Epidermal melanocyte (primary cell): ENCODE results near the gene CDK7.
"Not testable (repeated sequence)": the region's sequence is repeated elsewhere in the genome, so short reads cannot be mapped to it uniquely, and the experiment has no call there.

Source experiments
- DNase-seq: peaks from one replicate; pipeline ENCODE4 v3.0.0; 2011; ENCODE audit warnings: low spot score; ENCODE audit not compliant: insufficient read length

Gene CDK7

GRCh38 chr5:69234457-69235268, at the start of gene CDK7:
CDK7 (plus strand) TSS chr5:69234886; CDS start chr5:69234976, 90 bp downstream.
- peak; percentile 88 for DNase-seq

- no peak for DNase-seq
Measured at GRCh38 chr5:69187342-69187741, 47.3 kb upstream of the CDK7 start.

DNA sequence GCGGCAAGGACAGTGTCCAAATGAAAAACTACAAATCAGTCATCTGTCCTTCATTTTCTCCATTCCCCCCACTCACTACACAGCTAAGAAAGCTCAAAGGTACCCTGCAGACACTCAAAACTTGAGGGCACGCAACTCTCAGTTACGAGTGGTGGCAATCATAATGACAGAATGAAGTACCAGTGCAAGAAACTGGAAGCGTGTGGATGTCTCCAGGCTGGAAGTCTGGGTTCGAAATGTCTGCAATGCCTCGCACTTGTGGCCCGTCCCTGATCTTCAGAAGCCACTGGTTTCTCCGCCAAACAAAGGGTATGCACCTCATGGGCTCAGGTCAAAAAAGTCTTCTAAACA, 45.9 kb upstream of the CDK7 start:
- no peak for DNase-seq

GRCh38 chr5:69189162-69190086, 45.3 kb upstream of the CDK7 start, which contains the start of gene CENPH:
CENPH (plus strand) TSS chr5:69189583; CDS start chr5:69189635, 52 bp downstream.
- peak; percentile 90 for DNase-seq

GRCh38 chr5:69202497-69202896, 32.2 kb upstream of the CDK7 start:
- DNase-seq = no peak

GRCh38 chr5:69206528-69207190, 28.0 kb upstream of the CDK7 start:
- no peak for DNase-seq

DNA sequence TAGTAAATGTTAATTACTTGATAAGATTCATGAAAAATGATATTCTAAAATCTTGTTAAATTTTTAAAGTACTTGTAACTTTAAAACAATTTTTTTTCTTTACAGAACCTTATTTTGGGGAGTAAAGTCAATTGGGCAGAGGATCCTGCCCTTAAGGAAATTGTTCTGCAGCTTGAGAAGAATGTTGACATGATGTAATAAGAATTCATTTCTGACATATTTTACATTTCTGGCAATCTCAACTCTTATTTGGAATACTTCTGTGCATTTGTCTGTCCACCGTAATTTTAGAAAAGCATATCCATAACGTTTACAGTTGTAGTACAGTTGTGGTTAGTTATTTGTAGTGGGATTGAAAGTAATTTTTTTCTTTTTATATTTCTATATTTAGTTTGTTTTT, 25.1 kb upstream of the CDK7 start:
- DNase-seq = no peak

DNA sequence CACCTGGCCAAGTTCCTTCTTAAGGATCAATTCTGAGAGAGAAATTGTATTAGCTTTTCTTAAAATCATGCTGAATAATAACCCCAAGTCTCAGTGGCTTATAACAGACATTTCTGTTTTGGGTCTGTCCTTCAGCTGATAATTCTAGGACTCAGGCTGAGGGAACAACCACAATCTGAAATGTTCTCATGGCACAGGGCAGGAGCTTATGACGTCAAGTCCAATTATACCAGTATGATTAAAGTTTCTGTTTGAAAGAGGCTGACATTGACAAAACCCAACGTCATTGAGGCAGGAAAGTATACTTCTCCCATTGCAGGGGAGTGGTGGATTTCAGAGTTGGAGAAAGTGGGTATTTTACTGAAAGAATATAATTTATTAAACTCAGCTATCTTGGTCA, 23.5 kb upstream of the CDK7 start:
- DNase-seq = no peak

DNA sequence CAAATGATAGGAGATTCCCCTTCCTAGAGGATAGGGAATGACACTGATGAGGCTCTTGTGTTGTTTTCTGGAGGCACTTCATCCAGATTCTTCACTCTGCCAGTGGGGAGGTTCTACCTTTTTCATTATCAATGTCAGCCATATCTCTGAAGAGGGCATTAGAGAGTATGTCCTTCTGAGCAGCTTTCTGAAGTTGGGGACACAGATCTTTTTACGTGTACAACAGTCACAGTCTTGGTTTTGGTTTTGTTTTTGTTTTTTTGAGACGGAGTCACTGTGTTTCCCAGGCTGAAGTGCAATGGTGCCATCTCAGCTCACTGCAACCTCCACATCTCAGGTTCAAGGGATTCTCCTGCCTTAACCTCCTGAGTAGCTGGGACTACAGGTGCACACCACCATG, 22.7 kb upstream of the CDK7 start:
- DNase-seq = no peak

DNA sequence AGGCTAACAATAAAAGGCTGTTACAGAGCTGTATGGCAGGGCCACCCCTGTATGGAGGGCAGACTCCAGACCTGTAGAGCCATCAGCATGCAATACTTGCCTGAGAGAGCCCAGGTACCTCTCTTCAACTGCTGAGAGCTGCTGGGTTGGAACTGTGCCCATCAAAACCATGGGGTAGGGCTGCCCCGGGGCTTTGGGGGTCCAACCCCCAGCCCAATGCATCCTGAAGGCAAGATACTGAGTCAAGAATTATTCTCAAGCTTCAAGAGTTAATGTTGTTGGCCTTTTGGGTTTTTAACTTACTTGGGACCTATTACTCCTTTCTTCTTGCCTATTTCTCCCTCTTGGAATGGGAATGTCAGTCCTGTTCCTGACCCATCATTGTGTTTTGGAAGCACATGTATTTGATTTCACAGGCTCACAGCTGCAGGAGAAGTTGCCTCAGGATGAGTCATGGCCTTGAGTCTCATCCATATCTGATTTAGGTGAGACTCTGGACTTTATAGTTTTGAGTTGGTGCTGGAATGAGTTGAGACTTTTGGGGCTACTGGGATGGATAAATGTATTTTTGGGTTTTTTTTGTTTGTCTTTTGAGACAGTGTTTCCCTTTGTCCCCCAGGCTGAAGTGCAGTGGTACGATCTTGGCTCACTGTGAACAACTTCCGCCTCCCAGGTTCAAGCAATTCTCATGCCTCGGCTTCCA, 21.0 kb upstream of the CDK7 start:
- no peak for DNase-seq

DNA sequence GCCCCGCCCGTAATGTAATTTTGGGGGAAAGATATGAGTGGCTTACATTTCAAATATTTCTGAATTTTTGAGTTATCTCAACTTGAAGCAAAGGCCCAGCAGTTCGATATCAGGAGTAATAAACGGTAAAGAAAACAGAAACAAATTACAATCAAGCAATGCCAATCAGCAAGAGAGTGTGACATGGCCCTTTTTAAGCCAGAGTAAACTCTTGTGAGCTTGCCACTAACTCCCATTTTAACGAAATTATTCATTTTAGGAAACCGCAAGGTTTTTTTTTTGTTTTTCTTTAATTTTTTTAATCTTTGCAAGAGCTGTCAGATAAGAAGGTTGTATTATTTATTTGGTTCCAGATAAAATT, 17.6 kb upstream of the CDK7 start:
- no peak for DNase-seq

GRCh38 chr5:69217548-69218526, 16.8 kb upstream of the CDK7 start:
- peak; percentile 94 for DNase-seq

DNA sequence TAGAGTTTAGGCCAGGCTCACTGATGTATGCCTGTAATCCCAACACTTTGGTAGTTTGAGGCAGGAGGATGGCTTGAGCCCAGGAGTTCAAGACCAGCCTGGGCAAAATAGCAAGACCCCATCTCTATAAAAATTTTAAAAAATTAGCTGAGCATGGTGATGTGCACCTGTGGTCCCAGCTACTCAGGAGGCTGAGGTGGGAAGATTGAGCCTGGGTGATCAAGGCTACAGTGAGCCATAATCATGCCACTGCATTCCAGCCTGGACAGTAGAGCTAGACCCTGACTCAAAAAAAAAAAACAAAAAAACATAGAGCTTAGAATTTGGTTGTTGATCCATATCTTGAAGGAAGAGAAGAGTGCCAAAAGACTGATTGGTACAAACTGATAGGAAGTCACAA, 14.7 kb upstream of the CDK7 start:
- no peak for DNase-seq

DNA sequence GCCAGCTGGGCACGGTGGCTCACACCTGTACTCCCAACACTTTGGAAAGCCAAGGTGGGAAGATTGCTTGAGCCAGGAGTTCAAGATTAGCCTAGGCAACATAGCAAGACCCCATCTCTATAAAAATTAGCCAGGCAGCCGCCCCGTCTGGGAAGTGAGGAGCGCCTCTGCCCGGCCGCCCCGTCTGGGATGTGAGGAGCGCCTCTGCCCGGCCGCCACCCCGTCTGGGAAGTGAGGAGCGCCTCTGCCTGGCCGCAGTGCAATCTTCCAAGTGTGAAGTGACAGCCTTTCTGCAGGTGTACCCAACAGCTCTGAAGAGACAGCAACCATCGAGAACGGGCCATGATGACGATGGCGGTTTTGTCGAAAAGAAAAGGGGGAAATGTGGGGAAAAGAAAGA, 14.3 kb upstream of the CDK7 start:
- DNase-seq = not testable (repeated sequence)

DNA sequence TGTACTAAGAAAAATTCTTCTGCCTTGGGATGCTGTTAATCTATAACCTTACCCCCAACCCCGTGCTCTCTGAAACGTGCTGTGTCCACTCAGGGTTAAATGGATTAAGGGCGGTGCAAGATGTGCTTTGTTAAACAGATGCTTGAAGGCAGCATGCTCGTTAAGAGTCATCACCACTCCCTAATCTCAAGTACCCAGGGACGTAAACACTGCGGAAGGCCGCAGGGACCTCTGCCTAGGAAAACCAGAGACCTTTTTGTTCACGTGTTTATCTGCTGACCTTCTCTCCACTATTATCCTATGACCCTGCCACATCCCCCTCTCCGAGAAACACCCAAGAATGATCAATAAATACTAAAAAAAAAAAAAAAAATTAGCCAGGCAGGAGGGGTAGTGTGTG, 13.9 kb upstream of the CDK7 start:
- DNase-seq = not testable (repeated sequence)

- DNase-seq = no peak
Measured at GRCh38 chr5:69224520-69224919, 10.2 kb upstream of the CDK7 start.

DNA sequence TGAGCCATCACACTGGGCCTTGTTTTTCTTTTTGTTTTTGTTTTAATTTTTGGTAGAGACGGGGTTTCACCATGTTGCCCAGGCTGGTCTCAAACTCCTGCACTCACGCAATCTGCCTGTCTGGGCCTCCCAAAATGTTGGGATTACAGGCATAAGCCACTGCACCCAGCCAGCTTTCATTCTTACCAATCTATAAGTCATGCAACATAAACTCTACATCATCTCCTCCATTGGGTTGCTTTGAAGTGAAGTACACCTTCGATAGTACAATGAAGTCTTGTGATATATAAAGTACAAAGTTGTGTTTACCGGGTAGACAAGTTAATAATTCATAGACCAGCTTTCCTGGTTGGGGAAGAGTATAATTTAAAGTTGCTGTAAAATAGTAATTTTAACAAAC, 8.8 kb upstream of the CDK7 start:
- DNase-seq = no peak

DNA sequence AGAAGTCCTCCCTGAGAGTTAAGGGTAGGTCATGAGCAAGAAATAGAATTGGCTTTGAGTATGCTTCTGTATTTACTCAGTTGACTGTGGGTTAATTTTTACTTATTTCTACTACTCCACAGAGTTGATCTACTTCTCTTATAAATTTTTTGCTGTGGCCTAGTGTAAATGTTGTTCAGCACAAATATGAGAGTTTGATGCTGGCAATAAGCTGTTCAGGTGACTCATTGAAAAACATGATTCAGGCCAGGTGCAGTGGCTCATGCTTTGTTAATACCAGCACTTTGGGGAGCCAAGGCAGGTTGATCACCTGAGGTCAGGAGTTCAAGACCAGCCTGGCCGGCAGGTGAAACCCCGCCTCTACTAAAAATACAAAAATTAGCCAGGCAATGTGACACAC, 4.5 kb upstream of the CDK7 start:
- DNase-seq = no peak

DNA sequence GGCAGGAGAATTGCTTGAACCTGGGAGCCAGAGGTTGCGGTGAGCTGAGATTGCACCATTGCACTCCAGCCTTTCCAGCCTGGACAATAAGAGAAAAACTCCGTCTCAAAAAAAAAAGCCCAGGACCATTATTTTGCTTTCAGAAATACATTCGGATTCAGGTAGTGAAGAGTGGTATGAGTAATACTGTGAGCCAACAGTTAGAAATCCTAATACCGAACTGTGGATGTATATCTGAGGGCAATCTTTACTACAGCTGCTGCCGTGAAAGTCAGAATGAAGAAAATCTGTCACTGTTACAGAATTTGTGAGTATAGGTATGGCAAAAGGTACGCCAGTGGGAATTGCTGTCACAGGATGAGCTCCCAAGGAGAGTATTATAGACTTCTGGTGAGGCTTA, 3.4 kb upstream of the CDK7 start:
- DNase-seq = no peak

- DNase-seq = no peak
Measured at GRCh38 chr5:69231851-69232250, 2.8 kb upstream of the CDK7 start.
